HuH-7 (cell line): ENCODE data around the gene ITGA5.

Experiments
- DNase-seq: peaks from one replicate; pipeline ENCODE4 v3.0.0; 2011; ENCODE audit warnings: low spot score

Gene ITGA5

DNA sequence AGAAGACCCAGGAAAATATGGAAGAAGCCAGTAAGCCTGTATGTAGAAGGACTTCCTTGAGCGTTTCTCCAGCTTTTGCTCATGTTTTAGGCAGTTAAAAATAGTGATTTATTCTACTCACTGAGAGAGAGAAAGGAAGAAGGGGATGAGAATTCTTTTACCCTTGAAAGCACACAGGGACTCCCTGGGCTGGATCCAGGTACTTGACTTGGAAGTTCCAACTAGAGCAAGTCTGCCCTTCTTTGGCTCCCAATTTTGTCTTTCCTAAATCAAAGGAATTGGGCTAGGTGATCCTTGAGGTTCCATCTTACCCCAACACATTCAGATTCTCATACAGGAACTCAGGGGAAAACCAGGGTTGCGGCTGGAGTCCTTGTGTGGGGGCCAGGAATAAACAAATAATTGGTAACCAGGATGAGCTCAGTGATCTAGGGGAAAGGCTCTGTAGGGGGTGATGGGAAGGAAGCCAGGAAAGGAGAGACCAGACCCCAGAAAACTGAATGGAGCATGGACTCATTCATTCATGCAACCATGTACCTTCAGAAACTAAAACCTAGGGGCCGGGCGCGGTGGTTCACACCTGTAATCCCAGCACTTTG lies 11.5 kb upstream of the ITGA5 start:
- no peak for DNase-seq

DNA sequence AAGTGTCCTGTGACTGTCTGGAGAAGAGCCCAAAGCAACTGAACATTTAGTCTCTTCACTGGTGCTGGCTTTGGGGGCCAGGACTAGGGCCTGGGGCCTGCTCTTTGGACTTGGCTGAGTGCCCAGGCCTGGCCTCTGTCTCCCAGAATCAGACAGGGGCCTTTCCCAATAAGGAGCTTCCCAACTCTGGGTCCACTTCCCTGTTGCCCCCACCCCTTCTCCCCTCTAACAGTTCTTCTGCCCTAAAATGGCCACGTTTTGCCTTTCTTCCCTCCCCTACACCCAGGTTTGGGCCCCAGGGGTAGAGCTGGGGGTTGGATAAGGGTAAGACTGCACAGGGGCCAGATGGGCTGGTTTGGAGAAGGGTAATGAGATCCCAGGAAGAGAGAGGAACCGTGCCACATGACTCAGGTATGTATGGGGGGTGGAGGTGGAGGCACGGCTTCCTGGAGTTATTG lies 10.0 kb upstream of the ITGA5 start:
- no peak for DNase-seq

DNA sequence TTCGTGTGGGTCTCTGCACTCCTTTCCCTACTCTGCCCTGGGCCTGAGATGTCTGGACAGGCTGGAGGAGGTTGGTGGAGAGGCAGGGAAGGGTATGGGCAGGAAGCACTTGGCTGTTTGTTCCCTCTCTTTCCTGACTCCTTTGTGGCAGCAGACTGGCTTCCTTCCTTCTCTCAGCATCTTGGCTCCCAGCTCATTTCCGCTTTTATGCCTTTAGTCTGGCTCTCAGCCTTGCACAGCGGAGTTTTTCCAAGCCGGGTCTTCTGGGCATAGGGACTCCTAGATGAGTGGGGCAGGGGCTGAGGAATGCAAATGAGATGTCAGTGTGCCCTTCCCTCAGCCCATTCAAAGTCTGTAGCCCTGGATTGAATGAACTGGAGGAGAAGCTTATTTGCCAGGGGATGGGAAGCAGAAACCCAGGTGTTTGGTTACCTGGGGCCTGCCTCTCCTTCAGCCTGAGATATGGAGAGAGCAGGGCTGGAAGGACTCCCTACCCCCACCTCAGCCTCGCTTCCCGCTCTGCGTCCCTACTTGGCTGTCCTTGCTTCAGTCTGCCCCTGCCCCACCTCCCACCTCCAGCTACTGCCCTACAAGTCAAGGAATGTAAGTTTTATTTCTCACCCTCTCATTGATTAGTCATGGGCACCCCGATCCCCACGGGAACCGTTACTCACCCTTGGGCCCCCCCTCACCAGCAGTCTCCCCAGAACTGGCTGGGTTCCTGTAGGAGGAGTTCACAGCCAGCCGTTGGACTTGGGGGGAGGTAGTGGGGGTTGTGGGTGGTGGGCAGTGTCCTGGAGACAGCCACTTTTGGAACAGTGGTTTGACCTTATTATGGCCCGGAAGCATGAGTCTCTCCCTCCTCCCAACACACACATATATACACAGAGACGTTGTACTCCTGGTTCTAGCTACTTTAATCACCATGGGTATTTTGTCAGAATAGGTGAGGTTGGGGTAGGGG lies 9.3 kb upstream of the ITGA5 start:
- no peak for DNase-seq

DNA sequence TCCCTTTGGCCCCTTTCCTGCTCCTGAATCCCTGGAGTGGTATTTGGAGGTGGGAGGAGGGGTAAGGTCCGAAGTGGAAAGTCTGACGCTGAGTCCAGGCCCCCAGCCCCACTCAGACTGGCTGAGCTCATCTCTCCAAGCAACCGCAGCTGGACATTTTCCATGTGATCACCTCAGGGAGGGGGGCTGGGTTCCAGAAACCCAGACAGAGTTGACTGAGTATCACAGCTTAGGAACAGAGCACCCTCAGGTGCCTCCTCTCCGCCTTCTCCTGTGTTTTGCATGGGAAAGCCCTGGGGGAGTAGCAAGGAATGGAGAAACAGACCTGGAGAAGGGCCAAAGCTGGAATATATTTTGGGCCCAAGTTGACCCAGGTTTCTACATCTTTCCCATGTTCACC lies 8.0 kb upstream of the ITGA5 start:
- DNase-seq: no peak

DNA sequence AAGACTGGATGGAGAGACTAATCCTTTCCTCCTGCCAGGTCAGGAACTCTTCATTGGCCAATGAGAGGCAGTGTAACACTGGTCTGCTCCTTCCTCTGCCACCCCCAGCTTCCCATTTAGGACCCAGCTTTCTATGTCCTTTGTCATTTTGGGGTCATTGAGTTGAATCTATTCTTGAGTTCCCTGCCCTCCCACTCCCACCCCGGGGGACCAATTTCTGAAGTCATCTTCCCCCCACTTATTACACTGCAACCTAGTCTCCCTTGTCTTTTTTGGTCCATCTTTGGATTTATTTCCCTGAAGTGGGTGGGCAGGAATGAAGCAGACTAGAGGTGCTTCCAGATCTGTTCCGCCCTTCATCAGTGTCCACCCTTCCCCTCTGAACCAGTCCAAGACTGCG lies 7.6 kb upstream of the ITGA5 start:
- no peak for DNase-seq

DNA sequence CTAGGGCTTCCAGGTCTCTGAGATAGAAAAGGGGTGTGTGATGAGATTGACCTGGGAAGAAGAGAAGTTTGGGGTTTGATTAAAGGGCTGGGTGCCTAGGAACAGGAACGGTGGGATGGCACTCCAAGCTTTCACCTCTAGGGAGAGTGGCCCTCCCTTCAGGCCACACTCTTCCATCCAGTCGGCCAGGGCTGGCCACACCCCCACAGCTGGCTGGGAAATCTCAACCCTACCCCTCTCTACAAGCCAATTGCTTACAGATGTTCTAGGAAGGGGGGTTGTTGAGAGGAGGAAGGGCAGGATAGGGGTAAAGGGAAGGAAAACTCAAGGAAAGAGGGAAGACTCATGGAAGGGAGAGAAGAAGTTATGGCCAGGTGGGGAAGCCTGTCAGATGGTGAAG lies 6.6 kb upstream of the ITGA5 start:
- no peak for DNase-seq

DNA sequence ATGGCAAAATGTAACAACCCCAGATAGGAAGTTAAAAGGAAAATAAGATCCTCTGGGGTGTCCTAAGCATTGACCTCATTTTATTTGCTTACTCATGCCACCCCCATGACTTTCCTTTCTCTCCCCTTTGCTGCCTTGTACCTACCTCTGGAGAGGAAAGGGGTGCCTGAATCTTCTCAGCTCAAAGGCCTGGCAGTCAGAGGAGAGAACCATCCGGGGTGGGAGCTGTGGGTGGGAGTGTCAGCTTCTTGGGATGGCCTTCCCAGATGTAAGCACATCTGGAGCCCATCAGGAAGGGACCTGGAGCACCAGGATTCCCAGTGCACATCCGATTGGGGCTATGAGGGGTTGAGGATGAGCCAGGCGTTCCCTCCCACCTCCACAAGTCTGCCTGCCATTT lies 5.2 kb upstream of the ITGA5 start:
- no peak for DNase-seq

DNA sequence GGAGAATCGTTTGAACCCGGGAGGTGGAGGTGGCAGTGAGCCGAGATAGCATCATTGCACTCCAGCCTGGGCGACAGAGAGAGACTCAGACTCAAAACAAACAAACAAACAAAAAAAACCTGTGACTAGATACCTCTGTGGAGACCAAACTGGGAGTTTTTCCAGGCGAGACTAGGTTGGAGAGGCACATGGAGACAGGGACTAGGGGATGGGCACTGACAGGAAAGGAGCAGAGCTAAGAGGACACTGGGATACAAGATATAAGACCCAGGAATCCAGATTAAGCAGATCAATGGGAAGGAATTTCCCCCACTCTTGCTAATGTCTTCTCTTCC lies 4.7 kb upstream of the ITGA5 start:
- no peak for DNase-seq

DNA sequence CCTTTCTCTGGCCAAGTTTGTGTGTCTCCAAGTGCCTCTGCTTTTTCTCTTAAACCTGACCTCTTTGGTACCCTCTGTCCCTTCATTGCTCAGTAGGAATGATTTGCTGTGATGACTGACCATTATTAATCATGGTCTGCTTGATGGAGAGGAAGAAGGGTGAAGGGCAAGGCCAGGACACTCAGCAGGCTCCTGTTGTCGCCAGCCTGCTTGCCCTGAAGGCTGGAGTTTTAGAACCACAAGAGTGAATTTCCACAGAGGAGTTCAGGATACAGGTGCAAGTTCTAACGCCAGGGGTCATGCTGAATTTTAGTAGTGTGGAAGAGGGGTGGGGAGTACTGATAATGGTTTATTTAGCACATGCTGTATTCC lies 2.8 kb upstream of the ITGA5 start:
- no peak for DNase-seq

DNA sequence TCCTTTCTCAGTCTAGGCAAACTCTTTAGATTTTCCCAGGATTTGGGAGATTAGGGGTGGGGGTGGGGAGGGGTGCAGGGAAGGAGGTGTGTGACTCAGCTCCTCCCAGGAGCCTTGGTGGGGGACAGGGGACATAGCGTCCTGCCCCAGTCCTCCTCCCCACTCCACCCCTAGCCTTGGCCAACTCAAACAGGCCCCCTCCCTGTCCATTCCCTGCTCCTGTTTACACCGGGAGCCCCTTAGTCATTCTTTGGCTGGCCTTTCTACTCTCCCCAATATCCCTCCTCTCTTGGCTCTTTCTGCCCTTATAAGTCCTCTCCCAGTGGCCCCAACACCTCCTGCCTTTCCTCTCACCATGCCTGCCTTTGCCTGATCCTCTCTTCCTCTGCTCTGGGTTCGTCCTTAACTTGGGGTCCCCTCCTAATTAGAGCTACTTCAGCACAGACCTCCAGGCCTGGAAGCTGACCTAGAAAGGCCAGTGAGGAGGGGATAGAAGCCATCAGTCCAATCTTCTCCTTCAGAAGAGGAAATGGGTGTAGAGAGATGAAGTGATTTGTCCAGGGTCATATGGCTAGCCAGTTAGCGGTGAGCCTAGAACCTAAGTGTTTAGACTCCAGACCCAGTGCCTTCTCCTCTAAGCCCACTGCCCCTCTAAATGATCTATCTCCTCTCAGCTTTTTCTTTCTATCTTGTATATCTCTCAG lies 2.3 kb upstream of the ITGA5 start:
- no peak for DNase-seq

DNA sequence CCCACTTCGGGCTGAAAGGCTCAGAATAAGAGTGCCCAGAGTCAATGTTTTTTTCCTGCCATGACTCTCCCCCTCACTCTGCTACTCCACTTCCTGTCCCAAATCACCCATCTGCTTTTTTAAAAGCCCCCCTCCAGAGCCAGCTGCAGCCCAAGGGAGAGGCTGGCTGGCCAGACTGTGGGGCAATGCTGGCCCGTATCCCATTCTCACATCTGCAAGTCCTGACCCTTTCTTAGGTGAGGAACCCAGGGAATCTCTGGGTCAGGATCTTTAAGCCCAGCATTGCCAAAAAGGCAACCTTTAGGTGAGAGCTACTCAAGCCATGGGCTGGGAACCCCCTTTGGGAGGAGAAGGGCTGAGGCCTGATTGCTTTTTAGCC lies 1.7 kb upstream of the ITGA5 start:
- DNase-seq: no peak

DNA sequence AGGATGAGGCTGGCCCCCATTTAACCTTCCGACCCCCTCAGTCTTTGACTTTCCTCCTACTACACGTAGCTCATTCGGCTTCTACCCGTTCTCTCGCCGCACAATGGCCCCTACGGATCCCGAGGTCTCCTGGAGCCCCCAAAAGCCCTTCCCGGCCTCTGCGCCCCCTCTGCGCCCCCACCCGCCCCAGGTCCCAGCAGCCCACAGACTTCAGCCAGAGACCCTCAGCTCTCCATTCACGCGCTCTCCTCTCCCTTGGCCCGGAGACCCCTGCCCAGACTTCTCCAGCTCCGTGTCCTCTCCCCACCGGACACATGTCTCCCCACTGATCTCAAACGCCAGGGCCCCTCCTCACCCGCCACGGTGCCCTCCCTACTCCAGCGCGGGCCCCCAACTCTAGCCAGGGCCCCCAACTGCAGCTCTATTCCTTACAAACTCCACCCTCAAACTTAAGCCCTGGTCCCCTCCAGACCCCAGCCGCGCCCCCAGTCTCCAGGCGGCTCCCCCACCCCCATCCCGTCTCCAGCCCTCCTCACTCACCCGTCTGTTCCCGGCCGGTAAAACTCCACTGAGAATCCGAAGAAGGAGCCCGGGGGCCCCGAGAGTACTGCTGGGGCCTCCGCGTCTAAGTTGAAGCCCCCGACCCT lies 502 bp downstream of the ITGA5 start:
- DNase-seq: peak; percentile 40

DNA sequence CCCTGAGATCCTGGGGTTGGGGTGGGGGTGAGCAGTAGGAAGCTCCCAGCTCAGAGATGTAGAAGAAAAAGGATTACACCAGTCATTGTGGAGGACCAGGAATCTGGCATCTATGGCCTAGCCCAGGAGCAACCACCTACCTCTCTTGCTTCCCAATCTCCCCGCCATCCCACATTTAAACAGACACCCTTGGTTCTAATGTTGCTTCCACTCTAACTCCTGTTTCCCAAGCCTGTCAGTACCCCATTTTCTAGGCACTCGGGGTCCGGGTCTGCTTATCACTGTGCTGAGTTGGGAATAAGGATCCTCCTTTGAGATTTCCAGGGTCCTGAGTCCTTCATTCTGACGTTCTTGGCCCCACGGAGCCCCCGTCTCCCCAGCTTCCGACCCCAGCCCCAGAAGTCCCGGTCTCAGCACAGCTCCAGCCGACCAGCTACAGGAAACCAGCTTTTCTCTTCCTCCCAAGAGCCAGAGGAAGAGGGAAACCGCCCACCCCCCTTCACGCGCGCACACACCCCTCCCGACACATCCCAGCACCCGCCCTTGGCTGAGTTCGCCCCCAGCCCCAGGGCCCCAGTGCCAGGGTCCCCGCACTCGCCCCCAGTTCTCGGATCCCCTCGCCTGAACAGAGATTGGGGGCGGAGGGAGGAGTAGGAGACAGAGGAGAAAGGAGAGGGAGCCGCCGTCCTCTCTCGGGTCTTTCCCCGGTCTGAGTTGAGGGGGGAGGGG lies 1.2 kb downstream of the ITGA5 start:
- DNase-seq: peak; percentile 54

DNA sequence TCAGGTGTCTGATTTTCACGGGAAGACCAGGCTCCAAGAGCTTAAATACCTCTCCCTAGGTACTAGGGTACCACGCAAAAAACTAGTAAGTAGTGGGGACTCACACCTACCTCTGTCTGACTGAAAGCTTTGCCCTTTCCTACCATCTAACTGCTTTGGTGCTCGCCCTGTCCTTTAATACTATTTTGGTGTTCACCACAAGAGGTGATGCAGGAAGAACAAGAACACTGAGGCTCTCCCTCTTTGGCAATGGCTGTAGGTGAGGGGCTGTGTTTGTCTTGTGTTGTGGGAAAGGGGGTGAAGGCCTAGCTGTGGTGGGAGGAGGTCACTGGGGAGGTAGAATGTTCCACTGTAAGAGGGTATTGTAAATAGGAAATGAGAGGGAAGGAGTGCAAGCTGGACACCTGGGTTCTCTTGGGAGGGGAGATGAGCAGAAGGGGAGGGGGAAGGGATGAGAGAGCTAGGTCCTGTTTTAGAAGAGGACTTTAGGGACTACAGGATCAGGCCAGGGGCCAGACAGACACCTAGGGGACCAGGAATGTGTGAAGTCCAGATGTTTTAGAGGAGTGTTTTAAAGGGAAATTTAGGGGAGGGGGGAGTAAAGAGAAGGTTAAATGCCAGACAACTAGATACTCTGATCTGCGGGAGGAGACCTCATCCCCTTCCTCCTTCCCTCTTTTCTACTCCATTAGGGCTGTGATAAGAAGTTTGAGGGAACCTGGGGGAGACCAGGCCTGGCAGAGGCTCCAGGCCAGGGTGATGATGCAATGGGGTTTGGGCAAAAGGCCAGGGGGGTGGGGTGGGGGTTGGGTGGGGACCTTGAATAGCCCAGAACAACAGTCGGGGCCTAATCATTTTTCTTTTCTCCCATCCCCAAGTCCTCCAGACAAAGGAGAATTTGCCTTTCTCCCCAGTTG lies 2.1 kb downstream of the ITGA5 start:
- no peak for DNase-seq

DNA sequence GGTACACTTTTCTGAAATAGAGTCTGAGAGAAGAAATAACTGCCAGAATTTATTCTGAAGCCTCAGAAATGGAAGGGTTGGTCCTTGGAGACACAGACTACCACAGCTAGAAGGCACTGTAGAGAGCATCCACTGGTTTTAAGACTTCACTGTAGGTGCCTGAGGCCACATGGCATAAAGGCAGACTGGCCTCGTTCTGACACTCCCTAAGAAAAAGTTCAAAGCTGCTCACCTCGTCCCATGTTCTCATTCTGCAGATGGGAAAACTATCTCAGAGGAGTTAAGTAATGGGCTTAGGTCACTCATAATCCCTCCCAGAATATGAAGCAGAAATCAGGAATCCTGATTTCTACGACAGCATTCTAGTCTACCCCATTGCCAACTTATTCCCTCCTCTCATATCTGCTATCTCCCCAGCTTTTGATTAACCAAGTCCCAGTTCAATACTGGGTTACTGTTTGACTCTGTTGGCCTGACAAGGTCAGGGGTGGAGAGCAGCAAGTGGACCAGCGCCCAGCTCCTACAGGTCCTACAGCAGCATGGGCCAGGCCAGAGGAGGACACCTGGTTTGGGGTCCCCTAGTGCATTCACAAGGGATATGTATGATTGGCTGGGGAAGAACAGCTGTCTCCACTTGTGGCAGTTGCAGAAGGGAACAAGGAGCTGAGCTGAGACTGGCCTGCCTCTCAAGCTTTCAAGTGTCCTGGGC lies 3.7 kb downstream of the ITGA5 start:
- DNase-seq: no peak

DNA sequence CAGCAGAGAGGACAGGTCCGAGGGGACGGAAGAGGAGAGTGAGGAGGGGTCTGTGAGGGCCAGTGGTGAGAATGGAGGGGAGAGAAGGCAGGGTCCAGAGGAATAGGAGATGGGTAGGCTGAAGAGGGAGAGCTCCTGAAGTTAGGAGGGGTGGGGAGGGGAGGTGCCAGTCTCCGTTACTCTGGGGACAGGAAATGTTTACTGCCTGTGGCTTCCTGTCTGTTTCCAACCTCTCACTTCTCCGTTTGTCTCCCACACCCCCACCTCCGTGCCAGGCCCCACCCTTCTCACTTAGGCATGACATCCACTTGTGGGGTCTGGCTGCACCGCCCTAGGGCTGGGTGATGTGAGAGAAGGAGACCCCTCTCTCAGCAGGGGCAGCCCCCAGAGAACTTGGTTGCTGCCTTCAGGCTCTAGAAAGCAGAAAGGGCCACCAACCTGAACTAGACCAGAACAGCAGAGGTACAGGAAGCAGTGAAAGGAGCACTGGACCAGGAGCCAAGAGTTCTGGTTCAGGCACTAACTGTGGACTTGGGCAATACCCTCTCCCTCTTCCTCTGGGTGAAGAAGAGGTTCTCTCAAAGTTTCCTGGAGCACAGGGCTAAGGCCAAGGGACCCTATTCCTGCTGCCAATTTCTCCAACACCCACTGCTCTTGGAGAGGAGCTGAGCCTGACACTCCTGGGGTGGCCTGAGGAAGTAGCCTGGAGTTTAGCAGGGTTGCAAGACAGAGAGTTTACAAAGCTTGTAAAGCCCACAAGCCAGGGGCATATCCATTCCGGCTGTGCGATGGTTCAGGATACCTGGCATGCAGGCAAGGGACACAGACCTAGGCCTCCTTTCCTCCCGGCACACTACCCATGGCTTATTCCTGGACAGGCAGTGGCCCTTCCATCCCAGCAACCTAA lies 5.5 kb downstream of the ITGA5 start:
- no peak for DNase-seq

DNA sequence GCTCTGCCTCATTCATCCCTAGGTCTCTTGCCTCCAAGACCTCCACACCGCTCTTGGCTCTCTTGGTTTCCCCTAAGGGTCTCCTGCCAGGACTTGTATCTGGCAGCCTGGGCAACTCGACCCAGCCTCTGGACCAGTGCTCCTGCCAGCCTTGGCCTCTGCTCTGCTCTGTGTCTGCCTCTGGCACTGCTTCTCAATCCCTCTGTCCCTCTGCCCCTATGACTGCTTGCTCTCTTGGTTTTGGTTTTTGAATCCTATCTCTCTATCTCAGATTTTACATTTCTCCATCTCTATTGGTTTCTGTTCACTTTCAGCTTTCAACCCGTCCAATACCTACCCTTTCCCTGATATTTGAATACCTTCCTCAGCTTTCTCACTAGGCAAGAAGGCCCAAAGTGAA lies 6.3 kb downstream of the ITGA5 start:
- no peak for DNase-seq

DNA sequence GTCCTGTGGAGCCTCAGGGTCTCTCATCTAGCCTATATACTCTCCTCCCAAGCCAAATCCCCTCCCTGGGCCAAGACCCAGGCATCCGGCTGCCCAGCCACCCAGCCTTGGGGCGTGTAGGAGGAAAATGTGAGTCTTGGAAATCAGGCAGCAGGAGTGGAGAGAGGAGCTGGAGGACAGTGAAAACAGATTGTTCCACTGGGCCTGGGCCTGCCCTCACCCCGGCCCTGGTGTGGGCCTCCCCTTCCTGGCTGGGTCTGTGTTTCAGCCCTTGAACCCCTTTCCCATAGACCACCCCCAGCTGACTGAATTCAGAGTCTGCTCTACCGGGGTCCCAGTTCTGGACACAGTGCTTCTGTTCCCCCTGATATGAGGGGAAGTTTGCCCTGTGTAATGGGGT lies 6.7 kb downstream of the ITGA5 start:
- DNase-seq: no peak
